ENCODE results near the gene RAI1. TPM values are rescaled to one million over a fixed set of nuclear protein-coding genes. Genes with fewer than 3 reads are reported as not detected.
A peak's percentile ranks its signal among the peaks of the same experiment; 100 is the strongest.

RAI1 gene
- total and polyA plus RNA-seq, 2 of the 13 experiments (the other 11 are each of a cell fraction or from before 2014, with no cell fraction given): 3.4 to 5.2 TPM

DNA sequence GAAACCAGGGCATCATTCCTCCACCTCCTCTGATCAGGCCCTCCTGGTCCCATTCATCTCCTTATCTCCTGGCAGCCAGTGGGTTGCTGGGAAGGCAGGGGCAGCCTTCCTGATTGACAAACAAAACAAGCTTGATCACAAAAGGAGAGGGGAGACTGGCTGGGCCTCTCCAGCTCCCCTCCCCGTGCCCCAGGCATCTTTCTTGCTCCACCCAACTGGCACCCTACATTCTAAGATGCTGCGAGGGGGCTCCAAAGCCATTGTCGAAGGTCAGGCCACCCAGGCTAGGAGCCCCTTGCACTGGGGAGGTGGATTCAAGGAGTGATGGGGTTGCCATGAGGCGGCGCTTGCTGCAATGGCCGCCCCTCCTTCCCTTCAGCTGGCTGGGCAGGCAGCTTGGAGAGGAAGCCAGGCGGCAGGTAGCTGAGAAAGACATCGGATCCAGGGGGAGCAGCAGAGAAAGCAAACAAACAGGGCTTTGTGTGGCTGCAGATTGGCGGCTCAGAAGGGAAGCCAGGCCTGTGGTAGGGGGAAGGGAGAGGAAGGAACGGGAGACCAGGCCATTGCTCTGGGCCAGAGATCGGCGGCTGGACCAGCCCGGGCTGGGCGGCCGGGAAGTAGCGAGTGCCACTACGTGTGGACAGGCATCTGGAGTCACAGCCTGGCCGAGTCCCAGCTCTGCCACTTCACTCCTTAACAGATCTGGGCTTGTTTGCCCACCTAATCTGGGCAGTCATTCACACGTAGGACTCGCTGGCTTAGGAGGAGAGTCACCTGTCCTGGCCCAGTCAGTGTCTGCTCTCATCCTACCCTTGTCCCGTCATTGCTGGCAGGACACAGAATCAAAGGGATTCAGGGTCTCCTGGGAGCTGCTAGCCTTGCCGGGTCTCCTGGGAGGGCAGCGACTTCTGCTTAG is 12.3 kb downstream of the RAI1 start (continued):
- TF ChIP-seq ARID5B (CRISPR knock-in tag; IDR thresholded peaks at IDR 0.05) (peak; percentile 25; the same call in 1 of the 2 replicates), SKIL (CRISPR knock-in tag; IDR thresholded peaks at IDR 0.05; ENCODE audit: borderline replicate concordance) (peak; percentile 50; the same call in 1 of the 2 replicates), ATF7 (IDR thresholded peaks at IDR 0.05) (no peak), ATF7 (CRISPR knock-in tag; IDR thresholded peaks at IDR 0.05) (no peak), ZKSCAN5 (CRISPR knock-in tag; IDR thresholded peaks at IDR 0.05) (no peak), PHF20 (CRISPR knock-in tag; IDR thresholded peaks at IDR 0.05) (peak; percentile 36; the same call in 1 of the 2 replicates), PBX2 (CRISPR knock-in tag; IDR thresholded peaks at IDR 0.05) (0 out of 2 replicates have a peak, but pooled peaks have one; percentile 11), ZNF878 (CRISPR knock-in tag; IDR thresholded peaks at IDR 0.05) (no peak), ZNF513 (CRISPR knock-in tag; conservative IDR thresholded peaks at IDR 0.05) (no peak; the same call in 1 of the 2 replicates), HHEX (CRISPR knock-in tag; IDR thresholded peaks at IDR 0.05) (no peak), FOXA1 (IDR thresholded peaks at IDR 0.05) (no peak), FOXA1 (CRISPR knock-in tag; IDR thresholded peaks at IDR 0.05) (peak; percentile 74)
- TF ChIP-seq, protein P1, sequence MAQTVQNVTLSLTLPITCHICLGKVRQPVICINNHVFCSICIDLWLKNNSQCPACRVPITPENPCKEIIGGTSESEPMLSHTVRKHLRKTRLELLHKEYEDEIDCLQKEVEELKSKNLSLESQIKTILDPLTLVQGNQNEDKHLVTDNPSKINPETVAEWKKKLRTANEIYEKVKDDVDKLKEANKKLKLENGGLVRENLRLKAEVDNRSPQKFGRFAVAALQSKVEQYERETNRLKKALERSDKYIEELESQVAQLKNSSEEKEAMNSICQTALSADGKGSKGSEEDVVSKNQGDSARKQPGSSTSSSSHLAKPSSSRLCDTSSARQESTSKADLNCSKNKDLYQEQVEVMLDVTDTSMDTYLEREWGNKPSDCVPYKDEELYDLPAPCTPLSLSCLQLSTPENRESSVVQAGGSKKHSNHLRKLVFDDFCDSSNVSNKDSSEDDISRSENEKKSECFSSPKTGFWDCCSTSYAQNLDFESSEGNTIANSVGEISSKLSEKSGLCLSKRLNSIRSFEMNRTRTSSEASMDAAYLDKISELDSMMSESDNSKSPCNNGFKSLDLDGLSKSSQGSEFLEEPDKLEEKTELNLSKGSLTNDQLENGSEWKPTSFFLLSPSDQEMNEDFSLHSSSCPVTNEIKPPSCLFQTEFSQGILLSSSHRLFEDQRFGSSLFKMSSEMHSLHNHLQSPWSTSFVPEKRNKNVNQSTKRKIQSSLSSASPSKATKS (CRISPR knock-in tag; IDR thresholded peaks at IDR 0.05): no peak
- TF ChIP-seq, protein P2, sequence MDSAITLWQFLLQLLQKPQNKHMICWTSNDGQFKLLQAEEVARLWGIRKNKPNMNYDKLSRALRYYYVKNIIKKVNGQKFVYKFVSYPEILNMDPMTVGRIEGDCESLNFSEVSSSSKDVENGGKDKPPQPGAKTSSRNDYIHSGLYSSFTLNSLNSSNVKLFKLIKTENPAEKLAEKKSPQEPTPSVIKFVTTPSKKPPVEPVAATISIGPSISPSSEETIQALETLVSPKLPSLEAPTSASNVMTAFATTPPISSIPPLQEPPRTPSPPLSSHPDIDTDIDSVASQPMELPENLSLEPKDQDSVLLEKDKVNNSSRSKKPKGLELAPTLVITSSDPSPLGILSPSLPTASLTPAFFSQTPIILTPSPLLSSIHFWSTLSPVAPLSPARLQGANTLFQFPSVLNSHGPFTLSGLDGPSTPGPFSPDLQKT (CRISPR knock-in tag; IDR thresholded peaks at IDR 0.05; ENCODE audit: borderline replicate concordance): no peak

Measured in HepG2 (cell line).